Lower lobe of right lung (tissue), 2 donors: ENCODE data around the gene VMO1. TPM values are rescaled to one million over a fixed set of nuclear protein-coding genes. Genes with fewer than 3 reads are reported as not detected.

Source experiments
- ATAC-seq, 2 donors: fragments of 200-7000 bp; cut with Tn5 transposase; one replicate each; pipeline ENCODE4 v1.9.1; 2020 to 2022; ENCODE audit warnings: mild to moderate bottlenecking in 2 of 2, moderate library complexity in 2 of 2
- DNase-seq: peaks from one replicate; pipeline ENCODE4 v3.0.0-alpha.2; 2020
- H3K27ac ChIP-seq: fragments of 200-600 bp; one replicate; pipeline ENCODE4 v1.8.0; 2022
- H3K27me3 ChIP-seq: fragments of 200-600 bp; one replicate; pipeline ENCODE4 v1.8.0; 2022; ENCODE audit warnings: low read depth
- H3K36me3 ChIP-seq: fragments of 200-600 bp; one replicate; pipeline ENCODE4 v1.8.0; 2022; ENCODE audit warnings: mild to moderate bottlenecking
- H3K4me1 ChIP-seq: fragments of 200-600 bp; one replicate; pipeline ENCODE4 v1.8.0; 2022
- H3K4me3 ChIP-seq: fragments of 200-600 bp; one replicate; pipeline ENCODE4 v1.8.0; 2022; ENCODE audit warnings: mild to moderate bottlenecking
- H3K9me3 ChIP-seq: fragments of 200-600 bp; one replicate; pipeline ENCODE4 v1.8.0; 2022
- CTCF ChIP-seq: fragments of 200-600 bp; IDR thresholded peaks from one replicate; pipeline ENCODE4 v1.8.0; 2022; ENCODE audit warnings: antibody characterized with exemption, mild to moderate bottlenecking
- intact Hi-C: fragments of 100-400 bp; cut with DNase I; formaldehyde crosslinking; loops from one replicate; pipeline ENCODE4 v1.11.0; 2022
- total RNA-seq: library from RNA; stranded (reverse); fragmentation: NEBNext Ultra II Directional; extraction: Animal tissue kit (Norgen Biotek cat#: 25700); gene quantifications from one replicate; pipeline ENCODE4 v1.2.1, GENCODE V29; 2021
- donor health status: DM: no; HTN: yes; CAD: no; lungs with severe emphysema.

VMO1 gene
- total RNA-seq, 1 donor from 2014 or later = 9.9 TPM

GRCh38 chr17:4743898-4744297 is 42.3 kb downstream of the VMO1 start:
- H3K9me3 ChIP-seq = no peaks in the 10 kb centered on the region
- no peaks in the 10 kb centered on the region for H3K36me3 ChIP-seq
- DNase-seq (no peak), ATAC-seq (no peak)
- no peak overlapping the region for H3K27ac ChIP-seq
- intact Hi-C loops = no loop called here
- H3K4me3 ChIP-seq = no peak overlapping the region
- peaks cover 9% of the 10 kb centered on the region for H3K4me1 ChIP-seq
- peaks cover 7% of the 10 kb centered on the region for H3K27me3 ChIP-seq
- no peak for TF ChIP-seq CTCF

GRCh38 chr17:4743216-4743615 is 42.9 kb downstream of the VMO1 start:
- Histone ChIP-seq H3K27ac (no peak overlapping the region), H3K9me3 (no peaks in the 10 kb centered on the region), H3K4me3 (no peak overlapping the region), H3K27me3 (peaks cover 7% of the 10 kb centered on the region), H3K4me1 (peaks cover 11% of the 10 kb centered on the region), H3K36me3 (no peaks in the 10 kb centered on the region)
- no peak for TF ChIP-seq CTCF
- intact Hi-C loops = no loop called here
- ATAC-seq (no peak), DNase-seq (peak; percentile 21)

GRCh38 chr17:4742629-4743028 is 43.5 kb downstream of the VMO1 start:
- DNase-seq (peak; percentile 19), ATAC-seq (no peak)
- intact Hi-C loops = no loop called here
- peaks cover 7% of the 10 kb centered on the region for H3K27me3 ChIP-seq
- no peaks in the 10 kb centered on the region for H3K36me3 ChIP-seq
- H3K4me3 ChIP-seq = no peak overlapping the region
- no peak overlapping the region for H3K27ac ChIP-seq
- H3K4me1 ChIP-seq = peaks cover 13% of the 10 kb centered on the region
- no peak for TF ChIP-seq CTCF
- H3K9me3 ChIP-seq = no peaks in the 10 kb centered on the region

GRCh38 chr17:4742133-4742532 is 44.0 kb downstream of the VMO1 start:
- H3K4me1 ChIP-seq = peaks cover 13% of the 10 kb centered on the region
- no peak for TF ChIP-seq CTCF
- ATAC-seq = no peak

GRCh38 chr17:4741544-4741943 is 44.6 kb downstream of the VMO1 start:
- Histone ChIP-seq H3K4me3 (no peak overlapping the region), H3K9me3 (no peaks in the 10 kb centered on the region), H3K27me3 (peaks cover 7% of the 10 kb centered on the region), H3K4me1 (peaks cover 13% of the 10 kb centered on the region), H3K27ac (no peak overlapping the region), H3K36me3 (no peaks in the 10 kb centered on the region)
- DNase-seq = peak; percentile 26
- ATAC-seq = no peak
- intact Hi-C loops = no loop called here
- no peak for TF ChIP-seq CTCF

More at GRCh38 chr17:4742133-4742532, 44.0 kb downstream of the VMO1 start:
- no peak overlapping the region for H3K4me3 ChIP-seq
- H3K9me3 ChIP-seq = no peaks in the 10 kb centered on the region
- H3K27me3 ChIP-seq = peaks cover 7% of the 10 kb centered on the region
- H3K36me3 ChIP-seq = no peaks in the 10 kb centered on the region
- intact Hi-C loops = no loop called here
- DNase-seq = no peak
- H3K27ac ChIP-seq = no peak overlapping the region

- H3K27ac ChIP-seq = no peak overlapping the region
- TF ChIP-seq CTCF = no peak
- intact Hi-C loops = no loop called here
Measured at GRCh38 chr17:4740584-4740983, 45.6 kb downstream of the VMO1 start.

More at GRCh38 chr17:4740584-4740983, 45.6 kb downstream of the VMO1 start:
- no peaks in the 10 kb centered on the region for H3K36me3 ChIP-seq
- no peaks in the 10 kb centered on the region for H3K9me3 ChIP-seq
- no peak for ATAC-seq
- peaks cover 7% of the 10 kb centered on the region for H3K27me3 ChIP-seq
- no peak overlapping the region for H3K4me3 ChIP-seq
- DNase-seq = no peak
- peaks cover 13% of the 10 kb centered on the region for H3K4me1 ChIP-seq
